A673 (cell line): Measurements from ENCODE around the gene GALNT16. TPM values are rescaled to one million over a fixed set of nuclear protein-coding genes. Genes with fewer than 3 reads are reported as not detected.

Experiments used
- BruUV-seq: library from RNA; stranded (reverse); fragments of 400-500 nt; replicated peaks from 2 replicates; lab custom pipeline; 2021; lab: Mats Ljungman, UMichigan
- CTCF ChIA-PET: fragments of 300-600 bp; sonication (Branson Sonifier 250); formaldehyde crosslinking; loops from one replicate; lab custom pipeline; 2022; ENCODE audit warnings: antibody characterized with exemption; lab: Charles Lee
- POLR2A ChIA-PET: fragments of 300-600 bp; sonication (Branson Sonifier 250); formaldehyde crosslinking; loops from one replicate; lab custom pipeline; 2022; ENCODE audit warnings: antibody characterized with exemption; ENCODE audit not compliant: low non-redundant PET; lab: Charles Lee
- DNase-seq: peaks from one replicate; pipeline ENCODE4 v3.0.0-alpha.2; 2015; ENCODE audit warnings: low spot score
- H3K27ac ChIP-seq: fragments of 200-600 bp; sonication (generic); 2 replicates; pipeline ENCODE4 v1.5.1; 2016; ENCODE audit warnings: mixed run types, low read depth, mild to moderate bottlenecking, mixed read lengths, antibody characterized with exemption, low read length; ENCODE audit not compliant: poor library complexity, severe bottlenecking
- H3K27me3 ChIP-seq: fragments of 200-600 bp; sonication (generic); replicated peaks from 2 replicates; pipeline ENCODE4 v1.6.1; 2017; ENCODE audit warnings: mixed run types, low read depth, mild to moderate bottlenecking, mixed read lengths, antibody characterized with exemption, low read length; ENCODE audit not compliant: insufficient read depth, poor library complexity
- H3K36me3 ChIP-seq: fragments of 200-600 bp; sonication (generic); 2 replicates; pipeline ENCODE4 v1.6.1; 2016; ENCODE audit warnings: mixed run types, mild to moderate bottlenecking, mixed read lengths, antibody characterized with exemption, low read length; ENCODE audit not compliant: insufficient read depth, poor library complexity, severe bottlenecking
- H3K4me1 ChIP-seq: fragments of 200-600 bp; sonication (generic); 2 replicates; pipeline ENCODE4 v1.6.1; 2017; ENCODE audit warnings: mixed run types, mild to moderate bottlenecking, mixed read lengths, antibody characterized with exemption, low read length; ENCODE audit not compliant: insufficient read depth, poor library complexity, severe bottlenecking
- H3K4me3 ChIP-seq: fragments of 200-600 bp; sonication (generic); 2 replicates; pipeline ENCODE4 v1.5.1; 2016; ENCODE audit warnings: low read depth, mixed run types, mild to moderate bottlenecking, mixed read lengths, low read length; ENCODE audit not compliant: poor library complexity, severe bottlenecking
- H3K9me3 ChIP-seq: fragments of 200-600 bp; sonication (generic); 2 replicates; pipeline ENCODE4 v1.6.1; 2016; ENCODE audit warnings: mixed run types, low read depth, mild to moderate bottlenecking, mixed read lengths, antibody characterized with exemption, low read length; ENCODE audit not compliant: poor library complexity, severe bottlenecking
- EZH2 ChIP-seq: fragments of 200-600 bp; sonication (generic); IDR thresholded peaks from 2 replicates; pipeline ENCODE4 v1.6.1; 2017; ENCODE audit warnings: borderline replicate concordance, low read depth, mild to moderate bottlenecking, mixed read lengths, antibody characterized with exemption, low read length; ENCODE audit not compliant: poor library complexity, severe bottlenecking
- intact Hi-C: fragments of 100-400 bp; cut with micrococcal nuclease; formaldehyde crosslinking; loops from one replicate; pipeline ENCODE4 v1.10.0; 2022; ENCODE audit not compliant: unreplicated experiment
- total RNA-seq: library from RNA; stranded (reverse); gene quantifications from 2 replicates; pipeline ENCODE4 v1.2.3, GENCODE V29; 2021
- TF ChIP-seq, protein P1 (sequence below): fragments of 300-800, 200-600 bp; sonication (generic); conservative IDR thresholded peaks from 2 replicates; pipeline ENCODE4 v1.5.1; 2017; ENCODE audit warnings: low read depth, mild to moderate bottlenecking, antibody characterized with exemption, low read length, moderate library complexity, mixed read lengths

GALNT16 gene
- total RNA-seq, 1 experiment from 2014 or later = 0.32 TPM

DNA sequence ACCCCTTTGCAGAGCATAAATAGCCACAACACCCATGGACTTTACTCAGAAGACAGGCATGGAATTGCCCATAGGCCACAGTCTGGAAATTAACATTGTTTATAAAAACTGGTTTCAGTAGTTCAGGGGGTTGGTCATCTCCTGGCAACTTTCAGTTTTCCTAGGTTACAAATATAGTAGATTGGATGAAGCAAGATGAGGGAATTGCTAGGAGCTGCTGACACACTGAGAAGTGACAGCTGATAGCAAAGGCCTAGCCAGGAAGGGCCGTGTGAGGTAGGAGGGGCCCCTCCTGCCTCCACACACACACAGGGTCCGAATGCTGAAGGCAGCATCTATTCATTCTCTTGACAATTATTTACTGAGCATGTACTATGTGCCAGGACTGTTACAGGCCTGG lies 8.3 kb downstream of the GALNT16 start:
- TF ChIP-seq, protein P1, sequence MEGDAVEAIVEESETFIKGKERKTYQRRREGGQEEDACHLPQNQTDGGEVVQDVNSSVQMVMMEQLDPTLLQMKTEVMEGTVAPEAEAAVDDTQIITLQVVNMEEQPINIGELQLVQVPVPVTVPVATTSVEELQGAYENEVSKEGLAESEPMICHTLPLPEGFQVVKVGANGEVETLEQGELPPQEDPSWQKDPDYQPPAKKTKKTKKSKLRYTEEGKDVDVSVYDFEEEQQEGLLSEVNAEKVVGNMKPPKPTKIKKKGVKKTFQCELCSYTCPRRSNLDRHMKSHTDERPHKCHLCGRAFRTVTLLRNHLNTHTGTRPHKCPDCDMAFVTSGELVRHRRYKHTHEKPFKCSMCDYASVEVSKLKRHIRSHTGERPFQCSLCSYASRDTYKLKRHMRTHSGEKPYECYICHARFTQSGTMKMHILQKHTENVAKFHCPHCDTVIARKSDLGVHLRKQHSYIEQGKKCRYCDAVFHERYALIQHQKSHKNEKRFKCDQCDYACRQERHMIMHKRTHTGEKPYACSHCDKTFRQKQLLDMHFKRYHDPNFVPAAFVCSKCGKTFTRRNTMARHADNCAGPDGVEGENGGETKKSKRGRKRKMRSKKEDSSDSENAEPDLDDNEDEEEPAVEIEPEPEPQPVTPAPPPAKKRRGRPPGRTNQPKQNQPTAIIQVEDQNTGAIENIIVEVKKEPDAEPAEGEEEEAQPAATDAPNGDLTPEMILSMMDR = no peak
- no peak for TF ChIP-seq EZH2
- POLR2A ChIA-PET = no interaction called here
- BruUV-seq = no TSS peak
- no peaks in the 10 kb centered on the region for H3K4me1 ChIP-seq
- no peak overlapping the region for H3K4me3 ChIP-seq
- H3K9me3 ChIP-seq = no peaks in the 10 kb centered on the region
- intact Hi-C loops = no loop called here
- no peaks in the 10 kb centered on the region for H3K36me3 ChIP-seq
- no peak for DNase-seq
- H3K27ac ChIP-seq = no peak overlapping the region
- peaks cover 4% of the 10 kb centered on the region for H3K27me3 ChIP-seq
- CTCF ChIA-PET = no interaction called here

DNA sequence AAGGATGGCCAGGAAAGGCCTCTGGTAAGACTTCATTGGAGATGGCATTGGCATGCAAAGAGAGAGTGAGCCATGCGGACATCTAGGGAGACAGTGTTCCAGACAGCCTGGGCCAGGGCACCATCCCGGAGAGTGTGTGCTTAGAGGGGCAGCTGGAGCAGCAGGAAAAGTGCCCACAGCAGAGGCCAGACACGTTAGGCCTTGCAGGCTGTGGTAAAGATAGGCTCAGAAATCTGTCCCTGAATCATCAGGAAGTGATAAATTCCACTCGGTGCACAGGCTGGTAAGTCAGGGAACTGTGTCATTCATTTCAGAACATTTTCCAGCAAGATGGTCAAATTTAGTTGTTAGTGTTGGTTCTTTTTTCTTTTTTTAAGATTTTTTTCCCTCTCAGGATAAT lies 8.8 kb downstream of the GALNT16 start:
- BruUV-seq = no TSS peak

DNA sequence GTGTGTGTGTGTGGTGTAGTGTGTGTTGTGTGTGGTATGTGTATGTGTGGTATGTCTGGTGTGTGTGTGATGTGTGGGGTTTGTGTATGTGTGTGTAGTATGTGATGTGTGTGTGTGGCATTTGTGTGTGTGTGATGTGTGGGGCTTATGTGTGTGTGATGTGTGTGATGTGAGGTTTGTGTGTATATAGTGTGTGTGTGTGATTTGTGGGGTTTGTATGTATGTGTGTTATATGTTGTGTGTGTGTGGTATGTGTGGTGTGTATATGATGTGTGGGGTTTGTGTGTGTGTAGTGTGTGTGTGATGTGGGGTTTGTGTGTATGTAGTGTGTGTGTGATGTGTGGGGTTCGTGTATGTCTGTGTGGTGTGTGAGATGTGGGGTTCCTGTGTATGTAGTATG lies 9.4 kb downstream of the GALNT16 start:
- POLR2A ChIA-PET = no interaction called here
- no TSS peak for BruUV-seq
- intact Hi-C loops = no loop called here

More for the DNA sequence above, 8.8 kb downstream of the GALNT16 start:
- no peak for TF ChIP-seq EZH2
- TF ChIP-seq, protein P1 = no peak
- H3K9me3 ChIP-seq = no peaks in the 10 kb centered on the region
- no peaks in the 10 kb centered on the region for H3K4me1 ChIP-seq
- no peak overlapping the region for H3K4me3 ChIP-seq
- ChIA-PET CTCF (no interaction called here), POLR2A (no interaction called here)
- intact Hi-C loops = no loop called here
- H3K27me3 ChIP-seq = peaks cover 3% of the 10 kb centered on the region
- no peak overlapping the region for H3K27ac ChIP-seq
- no peak for DNase-seq
- H3K36me3 ChIP-seq = no peaks in the 10 kb centered on the region

More for the DNA sequence above, 9.4 kb downstream of the GALNT16 start:
- no peak overlapping the region for H3K4me3 ChIP-seq
- H3K27me3 ChIP-seq = no peaks in the 10 kb centered on the region
- H3K9me3 ChIP-seq = no peaks in the 10 kb centered on the region
- TF ChIP-seq, protein P1 = no peak
- no peak for TF ChIP-seq EZH2
- no peak for DNase-seq
- no peaks in the 10 kb centered on the region for H3K36me3 ChIP-seq
- H3K27ac ChIP-seq = no peak overlapping the region
- CTCF ChIA-PET = no interaction called here
- no peaks in the 10 kb centered on the region for H3K4me1 ChIP-seq
